K562 (cell line): ENCODE data around the gene MEA1. TPM values are rescaled to one million over a fixed set of nuclear protein-coding genes. Genes with fewer than 3 reads are reported as not detected.

ENCODE experiments used
- BMI1 ChIP-seq: fragments of 150-350 bp; IDR thresholded peaks from 2 replicates; pipeline ENCODE4 v1.6.1; 2014; ENCODE audit warnings: low read length
- CEBPG ChIP-seq, 3 experiments: fragments of 200-800 bp in 1 of 3; sonication (Bioruptor generic) in 1 of 3; sonication (generic) in 1 of 3; formaldehyde crosslinking in 1 of 3; IDR thresholded peaks in 2 of 3; conservative IDR thresholded peaks in 1 of 3; 2 replicates each; pipeline versions ENCODE4 v1.6.1 to v1.8.0; 2016 to 2022; ENCODE audit warnings: missing compliant biosample characterization in 2 of 3, missing genetic modification characterization in 2 of 3, mild to moderate bottlenecking in 1 of 3, missing genetic modification reagents in 1 of 3
- CREB1 ChIP-seq, 2 experiments: sonication (generic) in 1 of 2; formaldehyde crosslinking in 1 of 2; IDR thresholded peaks; 2 replicates each; pipeline versions ENCODE4 v1.6.1 to v1.8.0; 2012 to 2022; ENCODE audit warnings: inconsistent platforms in 1 of 2, mild to moderate bottlenecking in 1 of 2, missing genetic modification reagents in 1 of 2, moderate library complexity in 1 of 2
- RBBP5 ChIP-seq: fragments of 200-600 bp; sonication (generic); IDR thresholded peaks from 2 replicates; pipeline ENCODE4 v1.6.1; 2012; ENCODE audit warnings: borderline replicate concordance, mild to moderate bottlenecking, low read length, control low read depth, inconsistent platforms; ENCODE audit not compliant: insufficient read depth, poor library complexity, severe bottlenecking
- RUNX1 ChIP-seq: sonication (generic); IDR thresholded peaks from 2 replicates; pipeline ENCODE4 v1.6.1; 2016; ENCODE audit warnings: antibody characterized with exemption, low read depth
- SAFB2 ChIP-seq: fragments of 200-400 bp; formaldehyde crosslinking; IDR thresholded peaks from 2 replicates; pipeline ENCODE4 v1.6.1; 2018; ENCODE audit warnings: borderline replicate concordance, low read length, low read depth, moderate library complexity; ENCODE audit not compliant: severe bottlenecking
- SFPQ ChIP-seq: fragments of 200-400 bp; formaldehyde crosslinking; IDR thresholded peaks from 2 replicates; pipeline ENCODE4 v1.6.1; 2017; ENCODE audit warnings: mild to moderate bottlenecking, low read depth, low read length, moderate library complexity
- SMAD3 ChIP-seq: fragments of 450-650 bp; formaldehyde crosslinking; conservative IDR thresholded peaks from 2 replicates; pipeline ENCODE4 v1.4.0; 2020; ENCODE audit warnings: mild to moderate bottlenecking
- SP1 ChIP-seq: sonication (generic); formaldehyde crosslinking; IDR thresholded peaks from 2 replicates; pipeline ENCODE4 v1.8.1; 2022; ENCODE audit warnings: mild to moderate bottlenecking, missing genetic modification reagents
- TARDBP ChIP-seq: fragments of 450-650 bp; IDR thresholded peaks from 2 replicates; pipeline ENCODE4 v1.6.1; 2016
- ZBTB17 ChIP-seq: fragments of 450-650 bp; formaldehyde crosslinking; IDR thresholded peaks from 2 replicates; pipeline ENCODE4 v1.4.0; 2020; ENCODE audit warnings: mild to moderate bottlenecking
- ZC3H11A ChIP-seq: IDR thresholded peaks from 2 replicates; pipeline ENCODE4 v1.6.1; 2012; ENCODE audit warnings: low read depth, low read length, improper control_type of control experiment
- ZNF134 ChIP-seq: fragments of 250-450 bp; sonication (Bioruptor Pico); conservative IDR thresholded peaks from 2 replicates; pipeline ENCODE4 v1.4.0; 2020
- ZNF143 ChIP-seq: sonication (generic); formaldehyde crosslinking; IDR thresholded peaks from 2 replicates; pipeline ENCODE4 v1.9.0; 2022; ENCODE audit warnings: mild to moderate bottlenecking, missing genetic modification reagents
- ZNF174 ChIP-seq: fragments of 250-450 bp; sonication (Bioruptor Pico); IDR thresholded peaks from 2 replicates; pipeline ENCODE4 v1.4.0; 2020; ENCODE audit warnings: mild to moderate bottlenecking
- ZNF263 ChIP-seq: sonication (generic); formaldehyde crosslinking; IDR thresholded peaks from 2 replicates; pipeline ENCODE4 v1.8.0; 2022; ENCODE audit warnings: mild to moderate bottlenecking, missing genetic modification reagents, borderline replicate concordance
- ZNF3 ChIP-seq: fragments of 250-450 bp; sonication (Bioruptor Pico); IDR thresholded peaks from 2 replicates; pipeline ENCODE4 v1.5.0; 2021; ENCODE audit warnings: mild to moderate bottlenecking, moderate library complexity
- ZNF518B ChIP-seq: fragments of 250-450 bp; sonication (Bioruptor Pico); IDR thresholded peaks from 2 replicates; pipeline ENCODE4 v1.5.0; 2021; ENCODE audit warnings: mild to moderate bottlenecking, moderate library complexity
- polyA plus RNA-seq, 8 experiments: library from polyadenylated mRNA; depleted of rRNA in 4 of 8; stranded (reverse) in 5 of 8; unstranded in 3 of 8; fragments of >200 nt; fragmentation: Nextera tagmentation in 2 of 8; fragmentation: Illumina TruSeq in 1 of 8; extraction: Ambion mirVana in 2 of 8; extraction: Trizol in 1 of 8; gene quantifications; 2 replicates each; pipeline versions ENCODE4 v1.2.1 to v1.2.3, GENCODE V29; 2011 to 2014; ENCODE audit warnings: inconsistent platforms in 1 of 8, missing spikeins in 1 of 8
- total RNA-seq, 7 experiments: library from RNA; depleted of rRNA in 6 of 7; stranded (reverse); fragments of >200 nt in 6 of 7; fragmentation: Illumina TruSeq in 2 of 7; extraction: Trizol in 2 of 7; gene quantifications; 2 replicates each; pipeline versions ENCODE4 v1.2.1 to v1.2.3, GENCODE V29; 2011 to 2021; ENCODE audit warnings: low replicate concordance in 1 of 7
- TF ChIP-seq, protein P1 (sequence below): fragments of 450-650 bp; IDR thresholded peaks from 2 replicates; pipeline ENCODE4 v1.6.1; 2016; ENCODE audit warnings: antibody characterized with exemption
- TF ChIP-seq, protein P2 (sequence below): sonication (generic); formaldehyde crosslinking; IDR thresholded peaks from 2 replicates; pipeline ENCODE4 v1.8.1; 2022; ENCODE audit warnings: missing genetic modification reagents

The MEA1 gene
- total and polyA plus RNA-seq, 9 of the 15 experiments (the other 6 are each of a cell fraction or from before 2014, with no cell fraction given): 86.8 to 210 (median 152) TPM

DNA sequence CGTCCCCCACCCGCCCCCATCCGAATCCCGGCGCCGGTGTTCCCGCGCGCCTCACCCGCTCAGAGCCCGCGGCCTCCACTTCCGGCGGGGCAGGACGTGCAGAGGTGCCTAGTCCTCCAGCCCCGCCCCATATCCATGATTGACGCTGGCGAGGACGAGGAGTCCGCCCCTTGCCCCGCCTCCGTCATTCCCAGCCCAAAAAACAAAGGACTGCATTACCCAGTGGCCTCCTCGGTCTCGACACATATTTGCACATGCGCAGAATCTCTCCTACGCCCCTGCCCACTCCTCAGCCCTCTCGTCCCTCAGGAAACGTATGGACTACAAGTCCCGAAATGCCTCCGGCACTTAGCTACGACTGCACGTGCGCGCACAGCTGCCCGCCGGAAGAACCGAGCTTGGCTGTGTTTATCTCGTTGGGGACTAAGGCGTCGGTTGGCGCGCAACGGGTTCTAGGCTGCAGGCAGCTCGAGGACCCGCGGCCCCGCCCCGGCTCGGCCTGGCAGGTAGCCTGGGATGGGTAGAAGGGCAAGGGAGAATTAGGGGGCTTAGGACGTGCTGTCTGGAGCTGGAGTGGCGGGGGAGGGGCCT, at the start of gene MEA1, which contains the start of gene KLHDC3 (continued):
- no peak for TF ChIP-seq SAFB2
- no peak for TF ChIP-seq SMAD3 (CRISPR knock-in tag)
- no peak for TF ChIP-seq ZC3H11A
- TF ChIP-seq, protein P1, sequence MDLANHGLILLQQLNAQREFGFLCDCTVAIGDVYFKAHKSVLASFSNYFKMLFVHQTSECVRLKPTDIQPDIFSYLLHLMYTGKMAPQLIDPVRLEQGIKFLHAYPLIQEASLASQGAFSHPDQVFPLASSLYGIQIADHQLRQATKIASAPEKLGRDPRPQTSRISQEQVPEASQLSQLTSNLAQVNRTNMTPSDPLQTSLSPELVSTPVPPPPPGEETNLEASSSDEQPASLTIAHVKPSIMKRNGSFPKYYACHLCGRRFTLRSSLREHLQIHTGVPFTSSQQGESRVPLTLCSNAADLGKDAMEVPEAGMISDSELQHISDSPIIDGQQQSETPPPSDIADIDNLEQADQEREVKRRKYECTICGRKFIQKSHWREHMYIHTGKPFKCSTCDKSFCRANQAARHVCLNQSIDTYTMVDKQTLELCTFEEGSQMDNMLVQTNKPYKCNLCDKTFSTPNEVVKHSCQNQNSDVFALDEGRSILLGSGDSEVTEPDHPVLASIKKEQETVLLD: 0 out of 2 replicates have a peak, but pooled peaks have one; percentile 55
- no peak for TF ChIP-seq ZNF518B (CRISPR knock-in tag)
- TF ChIP-seq ZNF3: no peak
- TF ChIP-seq ZNF263 (CRISPR knock-in tag): no peak
- TF ChIP-seq TARDBP: no peak
- TF ChIP-seq ZNF174: no peak
- TF ChIP-seq RUNX1: no peak
- TF ChIP-seq RBBP5: peak; percentile 70
- TF ChIP-seq SFPQ: no peak
- no peak for TF ChIP-seq ZNF134 (CRISPR knock-in tag)
- TF ChIP-seq ZNF143 (CRISPR knock-in tag): peak; percentile 97
- TF ChIP-seq SP1: peak; percentile 97
- no peak for TF ChIP-seq BMI1
- TF ChIP-seq, protein P2, sequence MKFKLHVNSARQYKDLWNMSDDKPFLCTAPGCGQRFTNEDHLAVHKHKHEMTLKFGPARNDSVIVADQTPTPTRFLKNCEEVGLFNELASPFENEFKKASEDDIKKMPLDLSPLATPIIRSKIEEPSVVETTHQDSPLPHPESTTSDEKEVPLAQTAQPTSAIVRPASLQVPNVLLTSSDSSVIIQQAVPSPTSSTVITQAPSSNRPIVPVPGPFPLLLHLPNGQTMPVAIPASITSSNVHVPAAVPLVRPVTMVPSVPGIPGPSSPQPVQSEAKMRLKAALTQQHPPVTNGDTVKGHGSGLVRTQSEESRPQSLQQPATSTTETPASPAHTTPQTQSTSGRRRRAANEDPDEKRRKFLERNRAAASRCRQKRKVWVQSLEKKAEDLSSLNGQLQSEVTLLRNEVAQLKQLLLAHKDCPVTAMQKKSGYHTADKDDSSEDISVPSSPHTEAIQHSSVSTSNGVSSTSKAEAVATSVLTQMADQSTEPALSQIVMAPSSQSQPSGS (CRISPR knock-in tag): no peak
- no peak for TF ChIP-seq CEBPG (CRISPR knock-in tag; IDR thresholded peaks at IDR 0.05)
- TF ChIP-seq CEBPG (tag; conservative IDR thresholded peaks at IDR 0.05 in 1 of 2, IDR thresholded peaks at IDR 0.05 in 1 of 2): no peak
- TF ChIP-seq ZBTB17 (CRISPR knock-in tag): no peak
- peak; percentile 91 for TF ChIP-seq CREB1 (IDR thresholded peaks at IDR 0.05)
- peak; percentile 91 for TF ChIP-seq CREB1 (CRISPR knock-in tag; IDR thresholded peaks at IDR 0.05)
